ENCODE measurements around the gene NCOA3.
"Not testable (repeated sequence)": the region's sequence is repeated elsewhere in the genome, so short reads cannot be mapped to it uniquely, and the experiment has no call there.

Gene NCOA3

GRCh38 chr20:47535994-47536393 lies 34.3 kb downstream of the NCOA3 start:
- DNase-seq (ENCODE audit: low read depth in 2 of 3, low spot score in 2 of 3) = no peak

GRCh38 chr20:47540443-47541354 lies 39.0 kb downstream of the NCOA3 start:
- DNase-seq (ENCODE audit: low read depth in 2 of 3, low spot score in 2 of 3) = no peak

- no peak for DNase-seq (ENCODE audit: low read depth in 2 of 3, low spot score in 2 of 3)
Measured at GRCh38 chr20:47541355-47541922, 39.8 kb downstream of the NCOA3 start.

GRCh38 chr20:47543006-47543431 lies 41.3 kb downstream of the NCOA3 start:
- DNase-seq (ENCODE audit: low read depth in 2 of 3, low spot score in 2 of 3) = no peak

GRCh38 chr20:47544240-47544639 lies 42.6 kb downstream of the NCOA3 start:
- DNase-seq (ENCODE audit: low read depth in 2 of 3, low spot score in 2 of 3) = no peak

GRCh38 chr20:47544852-47545251 lies 43.2 kb downstream of the NCOA3 start:
- DNase-seq (ENCODE audit: low read depth in 2 of 3, low spot score in 2 of 3) = no peak

- DNase-seq (ENCODE audit: low read depth in 2 of 3, low spot score in 2 of 3) = no peak
Measured at GRCh38 chr20:47545499-47545898, 43.8 kb downstream of the NCOA3 start.

GRCh38 chr20:47546184-47547033 lies 44.7 kb downstream of the NCOA3 start:
- no peak for DNase-seq (ENCODE audit: low read depth in 2 of 3, low spot score in 2 of 3)

- no peak for DNase-seq (ENCODE audit: low read depth in 2 of 3, low spot score in 2 of 3)
Measured at GRCh38 chr20:47547034-47547387, 45.3 kb downstream of the NCOA3 start.

GRCh38 chr20:47549671-47550070 lies 48.0 kb downstream of the NCOA3 start:
- no peak for DNase-seq (ENCODE audit: low read depth in 2 of 3, low spot score in 2 of 3)

- no peak for DNase-seq (ENCODE audit: low read depth in 2 of 3, low spot score in 2 of 3)
Measured at GRCh38 chr20:47551222-47551621, 49.5 kb downstream of the NCOA3 start.

- no peak for DNase-seq (ENCODE audit: low read depth in 2 of 3, low spot score in 2 of 3)
Measured at GRCh38 chr20:47551841-47552240, 50.2 kb downstream of the NCOA3 start.

- DNase-seq (ENCODE audit: low read depth in 2 of 3, low spot score in 2 of 3) = no peak
Measured at GRCh38 chr20:47552996-47553395, 51.3 kb downstream of the NCOA3 start.

GRCh38 chr20:47553594-47554235 lies 52.0 kb downstream of the NCOA3 start:
- DNase-seq (ENCODE audit: low read depth in 2 of 3, low spot score in 2 of 3) = not testable (repeated sequence)

- not testable (repeated sequence) for DNase-seq (ENCODE audit: low read depth in 2 of 3, low spot score in 2 of 3)
Measured at GRCh38 chr20:47554283-47554682, 52.6 kb downstream of the NCOA3 start.

GRCh38 chr20:47557218-47557617 lies 55.5 kb downstream of the NCOA3 start:
- no peak for DNase-seq (ENCODE audit: low read depth in 2 of 3, low spot score in 2 of 3)

- no peak for DNase-seq (ENCODE audit: low read depth in 2 of 3, low spot score in 2 of 3)
Measured at GRCh38 chr20:47557791-47558190, 56.1 kb downstream of the NCOA3 start.

- no peak for DNase-seq (ENCODE audit: low read depth in 2 of 3, low spot score in 2 of 3)
Measured at GRCh38 chr20:47558295-47559066, 56.8 kb downstream of the NCOA3 start.

- DNase-seq (ENCODE audit: low read depth in 2 of 3, low spot score in 2 of 3) = no peak
Measured at GRCh38 chr20:47559141-47559540, 57.5 kb downstream of the NCOA3 start.

GRCh38 chr20:47561180-47561579 lies 59.5 kb downstream of the NCOA3 start:
- DNase-seq (ENCODE audit: low read depth in 2 of 3, low spot score in 2 of 3) = no peak
